ENCODE measurements around the gene SEMA4G. TPM values are rescaled to one million over a fixed set of nuclear protein-coding genes. Genes with fewer than 3 reads are reported as not detected.

The SEMA4G gene
- total RNA-seq, 1 experiment from 2014 or later, result 4.7 TPM

- BruUV-seq (replicated peaks), result no TSS peak
- TF ChIP-seq POLR2AphosphoS5 (IDR thresholded peaks at IDR 0.05; ENCODE audit: low read depth, low read length) (no peak), CTCF (IDR thresholded peaks at IDR 0.05) (no peak), SIN3A (IDR thresholded peaks at IDR 0.05; ENCODE audit: borderline replicate concordance, insufficient read depth, low read depth, low read length) (no peak), TCF7L2 (IDR thresholded peaks at IDR 0.05; ENCODE audit: low read depth, low read length) (no peak), REST (IDR thresholded peaks at IDR 0.05; ENCODE audit: insufficient read depth in 1 of 2, low read depth in 2 of 2, low read length in 1 of 2) (no peak)
- CTCF ChIA-PET, result interaction anchor here (1.0 to 1.7 kb wide), 2 partner anchors 9 to 12 kb away, joined by 3 to 4 read pairs; no protein-coding TSS in a partner anchor
- Histone ChIP-seq H3K27me3 (ENCODE audit: control insufficient read depth, insufficient read depth, low read length) (no peaks in the 10 kb centered on the region), H3K27ac (ENCODE audit: low read length) (no peak overlapping the region), H3K36me3 (ENCODE audit: control insufficient read depth, insufficient read depth, low read length) (peaks cover 5% of the 10 kb centered on the region; the same call in 1 of the 2 replicates), H3K4me3 (ENCODE audit: low read depth in 2 of 2, low read length in 2 of 2) (no peak overlapping the region), H3K9me3 (ENCODE audit: control insufficient read depth, insufficient read depth, low read depth, low read length) (no peaks in the 10 kb centered on the region), H3K4me1 (ENCODE audit: control insufficient read depth, insufficient read depth, low read length) (peaks cover 27% of the 10 kb centered on the region)
- intact Hi-C loops (cut with micrococcal nuclease; ENCODE audit: unreplicated experiment) (no loop called here), in situ Hi-C loops (cut with HindIII; ENCODE audit: low pct_unique_long_range_greater_than_20kb, low sequenced_read_pairs) (no loop called here)
- POLR2A ChIA-PET, result interaction anchor here (0.6 kb wide), 1 partner anchor 15 kb away, joined by 14 read pairs; no protein-coding TSS in a partner anchor
- no peak for DNase-seq (ENCODE audit: low read depth, low spot score)
- ATAC-seq, result no peak
These were observed 33.2 kb downstream of the SEMA4G start for GRCh38 chr10:101002456-101002855.

GRCh38 chr10:101003639-101004206 is 34.4 kb downstream of the SEMA4G start:
- CTCF ChIA-PET, result interaction anchor here (0.7 to 1.7 kb wide), 2 partner anchors 11 to 46 kb away, joined by 3 to 4 read pairs; no protein-coding TSS in a partner anchor
- POLR2A ChIA-PET, result no interaction called here
- BruUV-seq (replicated peaks), result no TSS peak

More at GRCh38 chr10:101003639-101004206, 34.4 kb downstream of the SEMA4G start:
- in situ Hi-C loops (cut with HindIII; ENCODE audit: low pct_unique_long_range_greater_than_20kb, low sequenced_read_pairs), result no loop called here
- DNase-seq (ENCODE audit: low read depth, low spot score) (no peak), ATAC-seq (no peak)
- no peak overlapping the region for H3K27ac ChIP-seq (ENCODE audit: low read length)
- TF ChIP-seq SIN3A (IDR thresholded peaks at IDR 0.05; ENCODE audit: borderline replicate concordance, insufficient read depth, low read depth, low read length) (no peak), CTCF (IDR thresholded peaks at IDR 0.05) (no peak), POLR2AphosphoS5 (IDR thresholded peaks at IDR 0.05; ENCODE audit: low read depth, low read length) (no peak), REST (IDR thresholded peaks at IDR 0.05; ENCODE audit: insufficient read depth in 1 of 2, low read depth in 2 of 2, low read length in 1 of 2) (no peak), TCF7L2 (IDR thresholded peaks at IDR 0.05; ENCODE audit: low read depth, low read length) (no peak)
- H3K4me1 ChIP-seq (ENCODE audit: control insufficient read depth, insufficient read depth, low read length), result peaks cover 21% of the 10 kb centered on the region
- no peak overlapping the region for H3K4me3 ChIP-seq (ENCODE audit: low read depth in 2 of 2, low read length in 2 of 2)
- H3K36me3 ChIP-seq (ENCODE audit: control insufficient read depth, insufficient read depth, low read length), result peaks cover 5% of the 10 kb centered on the region; the same call in 1 of the 2 replicates
- intact Hi-C loops (cut with micrococcal nuclease; ENCODE audit: unreplicated experiment), result no loop called here
- no peaks in the 10 kb centered on the region for H3K27me3 ChIP-seq (ENCODE audit: control insufficient read depth, insufficient read depth, low read length)
- H3K9me3 ChIP-seq (ENCODE audit: control insufficient read depth, insufficient read depth, low read depth, low read length), result no peaks in the 10 kb centered on the region
